Endothelial cell of umbilical vein (primary cell): ENCODE measurements around the gene RBM42. TPM values are rescaled to one million over a fixed set of nuclear protein-coding genes. Genes with fewer than 3 reads are reported as not detected.

Experiments
- BruUV-seq: library from RNA; stranded (reverse); fragments of 400-500 nt; replicated peaks from 2 replicates; lab custom pipeline; 2021; lab: Mats Ljungman, UMichigan
- CTCF ChIA-PET: fragments of 300-600, 350-600 bp; sonication (Branson Sonifier 250); formaldehyde crosslinking; loops from one replicate; lab custom pipeline; 2021; ENCODE audit warnings: antibody characterized with exemption, inconsistent platforms; lab: Charles Lee
- POLR2A ChIA-PET: fragments of 300-600, 350-600 bp; sonication (Branson Sonifier 250); formaldehyde crosslinking; loops from one replicate; lab custom pipeline; 2021; ENCODE audit warnings: antibody characterized with exemption, inconsistent platforms; lab: Charles Lee
- DNase-seq: peaks from one replicate; pipeline ENCODE4 v3.0.0-alpha.2; 2011; ENCODE audit warnings: low read depth, low spot score
- FAIRE-seq: peaks from 2 replicates; lab custom pipeline; 2011; peaks lifted over from hg19 to GRCh38; lab: Jason Lieb, UNC
- H2AFZ ChIP-seq: 2 replicates; pipeline ENCODE4 v1.6.0; 2012; ENCODE audit warnings: low read depth, low read length, control low read depth, inconsistent platforms
- H3K27ac ChIP-seq: 2 replicates; pipeline ENCODE4 v1.5.1; 2011; ENCODE audit warnings: low read depth, mild to moderate bottlenecking, control low read depth, low read length, moderate library complexity; ENCODE audit not compliant: insufficient read depth
- H3K27me3 ChIP-seq, 2 experiments: 2 replicates each; pipeline versions ENCODE4 v1.6.0 to v1.6.1; 2011; ENCODE audit warnings: low read length in 2 of 2, mixed read lengths in 1 of 2; ENCODE audit not compliant: control insufficient read depth in 2 of 2, insufficient read depth in 2 of 2
- H3K36me3 ChIP-seq, 2 experiments: 2 replicates in 1 of 2; 3 replicates in 1 of 2; pipeline ENCODE4 v1.5.1; 2011; ENCODE audit warnings: low read length in 2 of 2, mild to moderate bottlenecking in 1 of 2, moderate library complexity in 1 of 2; ENCODE audit not compliant: control insufficient read depth in 2 of 2, insufficient read depth in 2 of 2; ENCODE audit errors: extremely low read depth in 1 of 2
- H3K4me1 ChIP-seq: 3 replicates; pipeline ENCODE4 v1.5.1; 2011; ENCODE audit warnings: mild to moderate bottlenecking, low read length; ENCODE audit not compliant: control insufficient read depth, insufficient read depth; ENCODE audit errors: extremely low read depth
- H3K4me2 ChIP-seq: 2 replicates; pipeline ENCODE4 v1.6.1; 2011; ENCODE audit warnings: low read length, control low read depth, mixed read lengths; ENCODE audit not compliant: insufficient read depth
- H3K4me3 ChIP-seq, 3 experiments: fragments of 200-600 bp in 1 of 3; sonication (generic), shearing (Covaris generic) in 1 of 3; replicated peaks in 1 of 3; 2 replicates each; pipeline ENCODE4 v1.5.1; 2011 to 2016; ENCODE audit warnings: control low read depth in 3 of 3, low read length in 3 of 3, mild to moderate bottlenecking in 2 of 3, inconsistent platforms in 1 of 3, low read depth in 1 of 3, moderate library complexity in 1 of 3; ENCODE audit not compliant: insufficient read depth in 1 of 3
- H3K79me2 ChIP-seq: 2 replicates; pipeline ENCODE4 v1.6.0; 2012; ENCODE audit warnings: low read length, inconsistent platforms; ENCODE audit not compliant: control insufficient read depth, insufficient read depth
- H3K9ac ChIP-seq: replicated peaks from 2 replicates; pipeline ENCODE3; 2011; ENCODE audit warnings: low read length, control low read depth; ENCODE audit not compliant: insufficient read depth; ENCODE audit errors: extremely low read depth
- H3K9me1 ChIP-seq: replicated peaks from 3 replicates; pipeline ENCODE4 v1.6.0; 2011; ENCODE audit warnings: mild to moderate bottlenecking, low read length; ENCODE audit not compliant: control insufficient read depth, insufficient read depth; ENCODE audit errors: extremely low read depth
- H3K9me3 ChIP-seq: replicated peaks from 2 replicates; pipeline ENCODE4 v1.5.1; 2012; ENCODE audit warnings: low read length, inconsistent platforms; ENCODE audit not compliant: control insufficient read depth, insufficient read depth
- H4K20me1 ChIP-seq: replicated peaks from 2 replicates; pipeline ENCODE3; 2011; ENCODE audit warnings: mild to moderate bottlenecking, low read length; ENCODE audit not compliant: control insufficient read depth, insufficient read depth; ENCODE audit errors: extremely low read depth
- EZH2 ChIP-seq: IDR thresholded peaks from 2 replicates; pipeline ENCODE4 v1.6.1; 2012; ENCODE audit warnings: borderline replicate concordance, low read depth, mild to moderate bottlenecking, moderate library complexity, low read length, inconsistent platforms; ENCODE audit not compliant: severe bottlenecking
- FOS ChIP-seq: IDR thresholded peaks from 2 replicates; pipeline ENCODE4 v1.6.1; 2011; ENCODE audit warnings: mild to moderate bottlenecking, low read length, moderate library complexity, borderline replicate concordance; ENCODE audit not compliant: insufficient read depth
- GATA2 ChIP-seq: IDR thresholded peaks from 2 replicates; pipeline ENCODE4 v1.7.0; 2011; ENCODE audit warnings: low read depth, mild to moderate bottlenecking, moderate library complexity, mixed read lengths, low read length; ENCODE audit not compliant: insufficient read length, insufficient read depth
- JUN ChIP-seq: IDR thresholded peaks from 2 replicates; pipeline ENCODE4 v1.6.1; 2011; ENCODE audit warnings: borderline replicate concordance, low read depth; ENCODE audit not compliant: insufficient read length, insufficient read depth
- MYC ChIP-seq: IDR thresholded peaks from one replicate; pipeline ENCODE4 v1.6.1; 2011; ENCODE audit warnings: mild to moderate bottlenecking, low read depth, low read length
- POLR2A ChIP-seq: IDR thresholded peaks from 2 replicates; pipeline ENCODE4 v1.6.1; 2012; ENCODE audit warnings: low read depth, mild to moderate bottlenecking, control low read depth, low read length
- POLR2AphosphoS5 ChIP-seq: IDR thresholded peaks from 2 replicates; pipeline ENCODE4 v1.6.1; 2012; ENCODE audit warnings: low read depth, mild to moderate bottlenecking, control low read depth, low read length, moderate library complexity; ENCODE audit not compliant: insufficient read depth
- dilution Hi-C: fragments of 300-500 bp; cut with MboI; formaldehyde crosslinking; loops from one replicate; pipeline ENCODE4 v1.15.0; 2019; ENCODE audit warnings: low sequenced_read_pairs; ENCODE audit not compliant: extremely low pct_ligation_motif_present
- intact Hi-C: fragments of 100-400 bp; cut with micrococcal nuclease; formaldehyde crosslinking; loops from one replicate; pipeline ENCODE4 v1.10.0; 2022
- polyA plus RNA-seq, 4 experiments: library from polyadenylated mRNA; depleted of rRNA in 3 of 4; stranded (reverse) in 3 of 4; unstranded in 1 of 4; fragments of >200 nt; gene quantifications; 2 replicates each; pipeline versions ENCODE4 v1.2.1 to v1.2.3, GENCODE V29; 2011 to 2012; ENCODE audit warnings: missing spikeins in 1 of 4
- total RNA-seq: library from RNA; stranded (reverse); gene quantifications from 2 replicates; pipeline ENCODE4 v1.2.3, GENCODE V29; 2021
- TF ChIP-seq, protein P1 (sequence below): IDR thresholded peaks from 2 replicates; pipeline ENCODE4 v1.6.1; 2011; ENCODE audit not compliant: insufficient read depth, insufficient read length
- TF ChIP-seq, protein P2 (sequence below), 2 donors: IDR thresholded peaks; 1 replicate in 1 of 2; 2 replicates in 1 of 2; pipeline ENCODE4 v1.5.1; 2011; ENCODE audit warnings: low read length in 2 of 2, mild to moderate bottlenecking in 2 of 2, moderate library complexity in 2 of 2, control low read depth in 1 of 2, inconsistent platforms in 1 of 2, low read depth in 1 of 2; ENCODE audit not compliant: insufficient read depth in 1 of 2; ENCODE audit errors: extremely low read depth in 1 of 2

The RBM42 gene
- total and polyA plus RNA-seq, 2 donors (not counting 3 experiments of a cell fraction or from before 2014, with no cell fraction given) = 78.3 to 97.3 TPM

DNA sequence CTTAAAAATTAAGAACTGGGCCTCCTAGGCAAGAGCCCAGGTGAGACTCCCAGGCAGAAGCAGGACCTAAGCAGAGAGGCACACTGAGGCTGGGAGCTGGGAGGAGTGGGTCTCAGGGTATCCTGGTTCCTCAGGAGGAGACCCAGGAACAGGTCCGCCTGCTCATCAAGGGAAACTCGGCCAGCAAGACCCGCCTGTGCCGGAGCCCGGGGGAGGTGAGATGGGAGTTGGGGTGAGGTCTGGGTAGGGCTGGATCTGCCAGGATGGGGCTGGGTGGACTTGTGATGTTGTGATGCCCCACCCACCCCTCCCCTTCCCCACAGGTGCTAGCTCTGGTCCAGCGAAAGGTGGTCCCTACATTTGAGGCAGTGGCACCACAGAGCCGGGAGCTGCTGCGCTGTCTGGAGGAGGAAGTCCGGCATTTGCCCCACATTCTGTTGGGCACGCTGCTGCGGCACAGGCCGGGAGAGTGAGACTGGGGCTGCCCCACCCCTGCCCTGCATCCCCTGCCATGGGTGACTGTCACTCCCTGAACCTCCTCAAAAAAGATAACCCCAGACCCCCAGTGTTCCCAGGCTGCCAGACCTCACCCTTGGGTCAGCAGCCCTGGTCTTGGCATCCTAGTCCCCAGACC lies 9.4 kb upstream of the RBM42 start:
- Histone ChIP-seq H4K20me1 (no peaks in the 10 kb centered on the region), H3K4me3 (no peak overlapping the region), H3K9ac (no peak overlapping the region), H3K4me1 (no peaks in the 10 kb centered on the region), H3K27ac (no peak overlapping the region), H3K79me2 (no peaks in the 10 kb centered on the region), H3K27me3 (no peaks in the 10 kb centered on the region), H3K9me1 (no peaks in the 10 kb centered on the region), H3K9me3 (no peaks in the 10 kb centered on the region), H3K36me3 (peaks cover 0 to 6% of the 10 kb centered on the region in 2 experiments), H2AFZ (no peak overlapping the region), H3K4me2 (no peak overlapping the region)
- intact Hi-C loops = no loop called here
- CTCF ChIA-PET = no interaction called here
- DNase-seq = no peak
- TF ChIP-seq MYC (no peak), FOS (no peak), JUN (no peak), GATA2 (no peak), EZH2 (no peak), POLR2AphosphoS5 (no peak), POLR2A (no peak)
- TF ChIP-seq, protein P1, sequence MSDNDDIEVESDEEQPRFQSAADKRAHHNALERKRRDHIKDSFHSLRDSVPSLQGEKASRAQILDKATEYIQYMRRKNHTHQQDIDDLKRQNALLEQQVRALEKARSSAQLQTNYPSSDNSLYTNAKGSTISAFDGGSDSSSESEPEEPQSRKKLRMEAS = no peak
- TF ChIP-seq, protein P2, sequence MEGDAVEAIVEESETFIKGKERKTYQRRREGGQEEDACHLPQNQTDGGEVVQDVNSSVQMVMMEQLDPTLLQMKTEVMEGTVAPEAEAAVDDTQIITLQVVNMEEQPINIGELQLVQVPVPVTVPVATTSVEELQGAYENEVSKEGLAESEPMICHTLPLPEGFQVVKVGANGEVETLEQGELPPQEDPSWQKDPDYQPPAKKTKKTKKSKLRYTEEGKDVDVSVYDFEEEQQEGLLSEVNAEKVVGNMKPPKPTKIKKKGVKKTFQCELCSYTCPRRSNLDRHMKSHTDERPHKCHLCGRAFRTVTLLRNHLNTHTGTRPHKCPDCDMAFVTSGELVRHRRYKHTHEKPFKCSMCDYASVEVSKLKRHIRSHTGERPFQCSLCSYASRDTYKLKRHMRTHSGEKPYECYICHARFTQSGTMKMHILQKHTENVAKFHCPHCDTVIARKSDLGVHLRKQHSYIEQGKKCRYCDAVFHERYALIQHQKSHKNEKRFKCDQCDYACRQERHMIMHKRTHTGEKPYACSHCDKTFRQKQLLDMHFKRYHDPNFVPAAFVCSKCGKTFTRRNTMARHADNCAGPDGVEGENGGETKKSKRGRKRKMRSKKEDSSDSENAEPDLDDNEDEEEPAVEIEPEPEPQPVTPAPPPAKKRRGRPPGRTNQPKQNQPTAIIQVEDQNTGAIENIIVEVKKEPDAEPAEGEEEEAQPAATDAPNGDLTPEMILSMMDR (IDR thresholded peaks at IDR 0.05; ENCODE audit: extremely low read depth in 1 of 2, insufficient read depth in 1 of 2, low read depth in 1 of 2, low read length in 2 of 2) = no peak
- dilution Hi-C loops = no loop called here
- FAIRE-seq = no peak
- POLR2A ChIA-PET = no interaction called here
- BruUV-seq = no TSS peak
